GM20000 (cell line): Measurements from ENCODE around the gene OR5AP2.
"Not testable (repeated sequence)": the region's sequence is repeated elsewhere in the genome, so short reads cannot be mapped to it uniquely, and the experiment has no call there.

ENCODE experiments used
- DNase-seq: peaks from one replicate; pipeline ENCODE4 v3.0.0; 2012; ENCODE audit warnings: low spot score
- CTCF ChIP-seq: IDR thresholded peaks from 2 replicates; pipeline ENCODE4 v1.5.1; 2012; ENCODE audit warnings: mild to moderate bottlenecking, control low read depth; ENCODE audit errors: extremely low read depth, missing control alignments

OR5AP2 gene

DNA sequence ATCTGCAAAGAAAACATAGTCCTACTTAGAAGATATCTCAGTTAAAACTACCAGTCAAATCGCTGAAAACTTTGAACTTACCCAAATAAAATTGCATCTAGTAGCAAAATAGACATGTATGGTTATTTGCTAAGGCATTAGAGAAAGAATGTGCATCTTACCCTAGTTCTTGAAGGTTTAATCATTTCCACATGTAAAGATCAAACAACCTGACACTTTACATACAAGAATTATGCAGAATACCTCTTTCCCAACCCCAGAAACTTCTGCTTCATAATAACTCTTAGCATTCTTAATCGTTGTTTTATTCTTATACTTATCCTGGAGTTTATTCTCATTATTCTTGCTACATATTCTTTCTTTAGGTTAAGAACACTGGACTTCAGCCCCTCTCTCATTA, 9.9 kb downstream of the OR5AP2 start:
- no peak for DNase-seq
- no peak for TF ChIP-seq CTCF

DNA sequence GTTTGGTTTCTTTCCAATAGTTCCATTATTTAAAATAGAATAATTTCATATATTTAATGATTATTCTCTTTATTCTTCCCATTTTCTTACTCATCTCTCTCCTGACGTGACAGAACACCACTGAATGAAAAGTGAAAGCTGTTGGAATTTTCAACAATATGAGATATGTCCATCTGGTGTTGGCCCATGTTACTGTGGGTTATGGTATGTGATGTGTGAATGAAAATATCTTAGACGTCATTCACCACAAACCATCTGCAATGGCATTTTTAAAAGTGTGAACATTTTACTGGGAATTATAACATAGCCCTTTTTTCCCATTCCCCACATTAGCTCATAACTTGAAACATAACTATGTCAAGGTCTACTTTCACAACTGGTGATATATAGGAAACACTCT, 16.3 kb downstream of the OR5AP2 start:
- DNase-seq: no peak
- TF ChIP-seq CTCF: no peak

GRCh38 chr11:56624661-56625110, 17.6 kb downstream of the OR5AP2 start:
- peak; percentile 11 for DNase-seq
- no peak for TF ChIP-seq CTCF

DNA sequence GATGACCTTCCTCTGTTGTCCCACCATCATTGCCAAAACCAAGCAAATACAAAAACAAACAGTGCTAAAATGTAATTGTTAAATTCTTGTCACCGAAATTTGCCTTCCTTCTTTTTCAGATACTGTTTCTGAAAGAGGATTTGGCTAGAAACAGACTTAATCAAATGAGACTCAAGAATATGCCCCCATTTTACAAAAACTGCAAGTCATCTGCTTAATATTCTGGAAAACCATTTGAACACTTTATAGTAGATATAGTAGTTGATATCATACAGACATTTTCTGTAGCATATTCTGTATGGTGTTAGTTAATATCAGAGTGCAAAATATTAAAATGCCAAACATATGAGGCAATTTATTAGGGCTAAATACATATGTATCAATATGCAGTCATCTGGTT, 31.1 kb downstream of the OR5AP2 start:
- DNase-seq: no peak
- TF ChIP-seq CTCF: no peak

DNA sequence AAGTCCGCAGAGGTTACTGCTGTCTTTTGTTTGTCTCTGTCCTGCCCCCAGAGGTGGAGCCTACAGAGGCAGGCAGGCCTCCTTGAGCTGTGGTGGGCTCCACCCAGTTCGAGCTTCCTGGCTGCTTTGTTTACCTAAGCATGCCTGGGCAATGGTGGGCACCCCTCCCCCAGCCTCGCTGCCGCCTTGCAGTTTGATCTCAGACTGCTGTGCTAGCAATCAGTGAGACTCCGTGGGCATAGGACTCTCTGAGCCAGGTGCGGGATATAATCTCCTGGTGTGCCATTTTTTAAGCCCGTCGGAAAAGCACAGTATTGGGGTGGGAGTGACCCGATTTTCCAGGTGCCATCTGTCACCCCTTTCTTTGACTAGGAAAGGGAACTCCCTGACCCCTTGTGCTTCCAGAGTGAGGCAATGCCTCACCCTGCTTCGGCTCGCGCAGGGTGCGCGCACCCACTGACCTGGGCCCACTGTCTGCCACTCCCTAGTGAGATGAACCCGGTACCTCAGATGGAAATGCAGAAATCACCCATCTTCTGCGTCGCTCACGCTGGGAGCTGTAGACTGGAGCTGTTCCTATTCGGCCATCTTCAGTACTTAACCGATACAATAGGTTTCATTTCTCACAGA, 50.0 kb downstream of the OR5AP2 start:
- DNase-seq: not testable (repeated sequence)
